ENCODE measurements around the gene SPPL3.

DNA sequence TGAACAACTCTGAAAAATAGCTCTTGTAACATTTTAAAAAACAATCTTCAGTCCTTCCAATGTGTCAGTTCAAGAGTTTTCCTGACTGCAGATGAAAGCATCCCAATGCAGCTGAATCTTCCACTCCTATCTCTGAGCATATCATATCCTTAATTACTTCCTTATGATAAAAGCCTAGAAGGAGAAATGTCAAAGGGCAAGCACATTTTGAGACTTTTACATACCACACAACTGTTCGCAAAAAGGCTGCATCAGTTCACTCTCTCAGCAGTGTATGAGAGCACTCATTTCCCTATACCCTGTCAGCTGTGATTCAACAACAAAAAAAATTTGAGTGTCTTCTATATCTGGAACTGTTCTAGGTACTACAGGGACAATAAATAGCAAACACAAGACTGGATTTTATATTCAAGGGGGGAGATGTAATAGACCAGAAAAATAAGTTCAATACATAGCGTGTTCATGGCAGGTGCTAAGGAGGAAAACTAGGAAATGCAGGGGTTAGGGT is 112.4 kb downstream of the SPPL3 start:
- TF ChIP-seq, protein P1, sequence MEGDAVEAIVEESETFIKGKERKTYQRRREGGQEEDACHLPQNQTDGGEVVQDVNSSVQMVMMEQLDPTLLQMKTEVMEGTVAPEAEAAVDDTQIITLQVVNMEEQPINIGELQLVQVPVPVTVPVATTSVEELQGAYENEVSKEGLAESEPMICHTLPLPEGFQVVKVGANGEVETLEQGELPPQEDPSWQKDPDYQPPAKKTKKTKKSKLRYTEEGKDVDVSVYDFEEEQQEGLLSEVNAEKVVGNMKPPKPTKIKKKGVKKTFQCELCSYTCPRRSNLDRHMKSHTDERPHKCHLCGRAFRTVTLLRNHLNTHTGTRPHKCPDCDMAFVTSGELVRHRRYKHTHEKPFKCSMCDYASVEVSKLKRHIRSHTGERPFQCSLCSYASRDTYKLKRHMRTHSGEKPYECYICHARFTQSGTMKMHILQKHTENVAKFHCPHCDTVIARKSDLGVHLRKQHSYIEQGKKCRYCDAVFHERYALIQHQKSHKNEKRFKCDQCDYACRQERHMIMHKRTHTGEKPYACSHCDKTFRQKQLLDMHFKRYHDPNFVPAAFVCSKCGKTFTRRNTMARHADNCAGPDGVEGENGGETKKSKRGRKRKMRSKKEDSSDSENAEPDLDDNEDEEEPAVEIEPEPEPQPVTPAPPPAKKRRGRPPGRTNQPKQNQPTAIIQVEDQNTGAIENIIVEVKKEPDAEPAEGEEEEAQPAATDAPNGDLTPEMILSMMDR (IDR thresholded peaks at IDR 0.05 in 8 of 11, conservative IDR thresholded peaks at IDR 0.05 in 3 of 11): no peak
- TF ChIP-seq POLR2A (IDR thresholded peaks at IDR 0.05): no peak
- no peak for TF ChIP-seq POLR2AphosphoS5 (IDR thresholded peaks at IDR 0.05)
